Body of pancreas (tissue), 4 donors: Measurements from ENCODE around the gene KCTD2.
"Not testable (repeated sequence)": the region's sequence is repeated elsewhere in the genome, so short reads cannot be mapped to it uniquely, and the experiment has no call there.

ENCODE experiments used
- POLR2A ChIP-seq, 3 donors: fragments of 450-650 bp; IDR thresholded peaks; one replicate each; pipeline ENCODE4 v1.6.1; 2016; ENCODE audit warnings: antibody characterized with exemption in 3 of 3, mild to moderate bottlenecking in 2 of 3
- TF ChIP-seq, protein P1 (sequence below), 7 experiments: fragments of 450-650 bp in 4 of 7; fragments of 200-600 bp in 3 of 7; sonication (generic) in 3 of 7; IDR thresholded peaks; one replicate each; pipeline ENCODE4 v1.5.1; 2016 to 2019; ENCODE audit warnings: antibody characterized with exemption in 7 of 7

DNA sequence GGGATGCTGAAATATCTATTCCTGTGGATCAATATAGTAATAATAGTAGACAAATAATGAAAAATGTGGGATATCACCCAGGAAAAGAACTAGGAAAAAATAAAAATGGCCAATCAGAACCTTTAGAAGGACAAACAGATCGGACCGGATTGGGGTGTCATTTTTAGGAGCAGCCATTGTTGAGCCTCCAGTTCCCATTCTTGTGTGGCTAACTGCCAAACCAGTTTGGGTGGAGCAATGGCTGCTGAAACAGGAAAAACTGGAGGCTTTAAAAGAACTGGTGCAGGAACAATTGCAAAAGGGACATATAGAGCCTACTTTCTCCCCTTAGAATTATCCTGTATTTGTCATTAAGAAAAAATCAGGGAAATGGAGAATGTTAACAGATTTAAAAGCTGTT lies 20.4 kb upstream of the KCTD2 start:
- not testable (repeated sequence) for TF ChIP-seq POLR2A (IDR thresholded peaks at IDR 0.05)
- TF ChIP-seq, protein P1, sequence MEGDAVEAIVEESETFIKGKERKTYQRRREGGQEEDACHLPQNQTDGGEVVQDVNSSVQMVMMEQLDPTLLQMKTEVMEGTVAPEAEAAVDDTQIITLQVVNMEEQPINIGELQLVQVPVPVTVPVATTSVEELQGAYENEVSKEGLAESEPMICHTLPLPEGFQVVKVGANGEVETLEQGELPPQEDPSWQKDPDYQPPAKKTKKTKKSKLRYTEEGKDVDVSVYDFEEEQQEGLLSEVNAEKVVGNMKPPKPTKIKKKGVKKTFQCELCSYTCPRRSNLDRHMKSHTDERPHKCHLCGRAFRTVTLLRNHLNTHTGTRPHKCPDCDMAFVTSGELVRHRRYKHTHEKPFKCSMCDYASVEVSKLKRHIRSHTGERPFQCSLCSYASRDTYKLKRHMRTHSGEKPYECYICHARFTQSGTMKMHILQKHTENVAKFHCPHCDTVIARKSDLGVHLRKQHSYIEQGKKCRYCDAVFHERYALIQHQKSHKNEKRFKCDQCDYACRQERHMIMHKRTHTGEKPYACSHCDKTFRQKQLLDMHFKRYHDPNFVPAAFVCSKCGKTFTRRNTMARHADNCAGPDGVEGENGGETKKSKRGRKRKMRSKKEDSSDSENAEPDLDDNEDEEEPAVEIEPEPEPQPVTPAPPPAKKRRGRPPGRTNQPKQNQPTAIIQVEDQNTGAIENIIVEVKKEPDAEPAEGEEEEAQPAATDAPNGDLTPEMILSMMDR (IDR thresholded peaks at IDR 0.05) = not testable (repeated sequence)
